Tibial nerve (tissue), 4 donors: Measurements from ENCODE around the gene PLAAT4. TPM values are rescaled to one million over a fixed set of nuclear protein-coding genes. Genes with fewer than 3 reads are reported as not detected.
"Not testable (repeated sequence)": the region's sequence is repeated elsewhere in the genome, so short reads cannot be mapped to it uniquely, and the experiment has no call there.

Experiments used
- DNase-seq, 2 donors: peaks; one replicate each; pipeline ENCODE4 v3.0.0-alpha.2; 2019; ENCODE audit warnings: low spot score in 2 of 2
- H3K27ac ChIP-seq, 4 donors: fragments of 200-600 bp; sonication (generic) in 3 of 4; one replicate each; pipeline ENCODE4 v1.5.1; 2017 to 2019; ENCODE audit warnings: mild to moderate bottlenecking in 1 of 4
- H3K27me3 ChIP-seq, 2 donors: fragments of 200-600 bp; sonication (generic) in 1 of 2; one replicate each; pipeline versions ENCODE4 v1.5.1 to v1.6.0; 2017 to 2019
- H3K36me3 ChIP-seq, 3 donors: fragments of 200-600 bp; sonication (generic); one replicate each; pipeline ENCODE4 v1.5.1; 2018 to 2019
- H3K4me1 ChIP-seq, 4 donors: fragments of 200-600 bp; sonication (generic) in 3 of 4; one replicate each; pipeline ENCODE4 v1.5.1; 2017 to 2019
- H3K4me3 ChIP-seq, 4 donors: fragments of 200-600 bp; sonication (generic) in 3 of 4; one replicate each; pipeline ENCODE4 v1.5.1; 2017 to 2019; ENCODE audit warnings: mild to moderate bottlenecking in 1 of 4, moderate library complexity in 1 of 4
- H3K9me3 ChIP-seq, 4 donors: fragments of 200-600 bp; sonication (generic) in 3 of 4; one replicate each; pipeline ENCODE4 v1.5.1; 2017 to 2019
- CTCF ChIP-seq, 5 experiments: fragments of 200-600 bp in 3 of 5; fragments of 450-650 bp in 2 of 5; sonication (generic) in 3 of 5; IDR thresholded peaks; one replicate each; pipeline ENCODE4 v1.5.1; 2016 to 2019; ENCODE audit warnings: antibody characterized with exemption in 5 of 5, mild to moderate bottlenecking in 3 of 5, moderate library complexity in 2 of 5
- EP300 ChIP-seq, 2 donors: sonication (generic); formaldehyde crosslinking; IDR thresholded peaks; one replicate each; pipeline ENCODE4 v1.6.1; 2017; ENCODE audit warnings: antibody characterized with exemption in 2 of 2, mild to moderate bottlenecking in 1 of 2
- POLR2A ChIP-seq, 2 donors: fragments of 450-650 bp; IDR thresholded peaks; one replicate each; pipeline ENCODE4 v1.6.1; 2017; ENCODE audit warnings: antibody characterized with exemption in 2 of 2, mild to moderate bottlenecking in 2 of 2, moderate library complexity in 2 of 2
- WGBS, 2 donors: methylation state at CpG; one replicate each; pipeline ENCODE4 v1.1.5; 2018; 5-methylcytosine and 5-hydroxymethylcytosine counted together
- total RNA-seq, 4 donors: library from RNA; depleted of rRNA; stranded (reverse); fragments of >200 nt; gene quantifications; one replicate each; pipeline ENCODE4 v1.1.0, GENCODE V29; 2016

Gene PLAAT4
- total RNA-seq, 4 donors from 2014 or later, result 6.3 to 43.7 (median 23.0) TPM

GRCh38 chr11:63527667-63528066 is 8.9 kb upstream of the PLAAT4 start:
- Histone ChIP-seq H3K4me1 (peaks cover 0 to 26% (median 14%) of the 10 kb centered on the region in 4 donors), H3K27me3 (no peaks in the 10 kb centered on the region), H3K36me3 (no peaks in the 10 kb centered on the region), H3K9me3 (no peaks in the 10 kb centered on the region), H3K27ac (no peak overlapping the region), H3K4me3 (no peak overlapping the region)
- TF ChIP-seq CTCF (IDR thresholded peaks at IDR 0.05) (no peak), EP300 (IDR thresholded peaks at IDR 0.05) (no peak), POLR2A (IDR thresholded peaks at IDR 0.05) (no peak)
- DNase-seq, result no peak
- 85 to 89% methylated on average over 2 of the region's 2 CpGs for WGBS, 2 donors

- H3K27me3 ChIP-seq, H3K36me3 ChIP-seq, DNase-seq, H3K27ac ChIP-seq, H3K9me3 ChIP-seq, H3K4me3 ChIP-seq: not testable (repeated sequence)
- H3K4me1 ChIP-seq, result peaks cover 0 to 31% (median 15%) of the 10 kb centered on the region in 4 donors
- 63 to 64% methylated on average over 5 to 8 of the region's 11 CpGs for WGBS, 2 donors
Observed at GRCh38 chr11:63528156-63528555, 8.5 kb upstream of the PLAAT4 start.

- WGBS, 2 donors, result 61 to 67% methylated on average over 1 to 2 of the region's 3 CpGs
- not testable (repeated sequence) for H3K36me3 ChIP-seq, DNase-seq, H3K27me3 ChIP-seq, H3K4me3 ChIP-seq, H3K9me3 ChIP-seq
- Histone ChIP-seq H3K27ac (peak overlapping the region in 1 of 4 donors; percentile 42), H3K4me1 (peaks cover 0 to 34% (median 15%) of the 10 kb centered on the region in 4 donors)
Observed at GRCh38 chr11:63528729-63529278, 7.8 kb upstream of the PLAAT4 start.

- Histone ChIP-seq H3K27ac (peak overlapping the region in 3 of 4 donors; percentile 22 to 69 (median 42)), H3K4me1 (peaks cover 0 to 34% (median 15%) of the 10 kb centered on the region in 4 donors)
- not testable (repeated sequence) for H3K27me3 ChIP-seq, H3K36me3 ChIP-seq, H3K4me3 ChIP-seq, DNase-seq, H3K9me3 ChIP-seq
- 69 to 74% methylated on average over 6 of the region's 6 CpGs for WGBS, 2 donors
Observed at GRCh38 chr11:63529373-63529772, 7.2 kb upstream of the PLAAT4 start.

- H3K4me1 ChIP-seq, result peaks cover 0 to 35% (median 15%) of the 10 kb centered on the region in 4 donors
- no peaks in the 10 kb centered on the region for H3K9me3 ChIP-seq
- DNase-seq, result no peak
- TF ChIP-seq CTCF (IDR thresholded peaks at IDR 0.05) (no peak), POLR2A (IDR thresholded peaks at IDR 0.05) (no peak), EP300 (IDR thresholded peaks at IDR 0.05) (no peak)
- no peak overlapping the region for H3K4me3 ChIP-seq
- H3K27ac ChIP-seq, result peak overlapping the region in 3 of 4 donors; percentile 22 to 69 (median 42)
- WGBS, 2 donors, result 63 to 69% methylated on average over 2 of the region's 2 CpGs
- no peaks in the 10 kb centered on the region for H3K27me3 ChIP-seq
- H3K36me3 ChIP-seq, result no peaks in the 10 kb centered on the region
Observed at GRCh38 chr11:63530021-63530420, 6.6 kb upstream of the PLAAT4 start.

GRCh38 chr11:63531074-63531792 is 5.4 kb upstream of the PLAAT4 start:
- Histone ChIP-seq H3K27ac (peak overlapping the region; percentile 48 to 89 (median 68)), H3K4me1 (peaks cover 0 to 45% (median 22%) of the 10 kb centered on the region in 4 donors)
- H3K27me3 ChIP-seq, H3K4me3 ChIP-seq, H3K9me3 ChIP-seq, H3K36me3 ChIP-seq: not testable (repeated sequence)
- DNase-seq, result peak in 1 of 2 donors; percentile 16
- WGBS, 2 donors, result 43 to 65% methylated on average over 5 of the region's 6 CpGs
- TF ChIP-seq EP300 (IDR thresholded peaks at IDR 0.05), result peak; percentile 56 to 69

- Histone ChIP-seq H3K36me3 (no peaks in the 10 kb centered on the region), H3K27ac (peak overlapping the region in 3 of 4 donors; percentile 15 to 89 (median 76)), H3K9me3 (no peaks in the 10 kb centered on the region), H3K4me3 (no peak overlapping the region), H3K4me1 (peaks cover 0 to 52% (median 24%) of the 10 kb centered on the region in 4 donors), H3K27me3 (no peaks in the 10 kb centered on the region)
- 77 to 78% methylated on average over 2 of the region's 2 CpGs for WGBS, 2 donors
- no peak for TF ChIP-seq POLR2A (IDR thresholded peaks at IDR 0.05)
- TF ChIP-seq CTCF (IDR thresholded peaks at IDR 0.05), result no peak
- DNase-seq, result no peak
Observed at GRCh38 chr11:63532117-63532516, 4.5 kb upstream of the PLAAT4 start.
